Loucy (cell line): ENCODE results near the gene BIRC7.

Experiments used
- EZH2phosphoT487 ChIP-seq: fragments of 200-600 bp; IDR thresholded peaks from 2 replicates; pipeline ENCODE4 v1.6.1; 2018; ENCODE audit warnings: antibody characterized with exemption, mild to moderate bottlenecking, moderate library complexity, borderline replicate concordance
- TF ChIP-seq, protein P1 (sequence below): fragments of 200-600 bp; sonication (generic); conservative IDR thresholded peaks from 2 replicates; pipeline ENCODE4 v1.5.1; 2014; ENCODE audit warnings: mild to moderate bottlenecking, antibody characterized with exemption, low read length

- TF ChIP-seq, protein P1, sequence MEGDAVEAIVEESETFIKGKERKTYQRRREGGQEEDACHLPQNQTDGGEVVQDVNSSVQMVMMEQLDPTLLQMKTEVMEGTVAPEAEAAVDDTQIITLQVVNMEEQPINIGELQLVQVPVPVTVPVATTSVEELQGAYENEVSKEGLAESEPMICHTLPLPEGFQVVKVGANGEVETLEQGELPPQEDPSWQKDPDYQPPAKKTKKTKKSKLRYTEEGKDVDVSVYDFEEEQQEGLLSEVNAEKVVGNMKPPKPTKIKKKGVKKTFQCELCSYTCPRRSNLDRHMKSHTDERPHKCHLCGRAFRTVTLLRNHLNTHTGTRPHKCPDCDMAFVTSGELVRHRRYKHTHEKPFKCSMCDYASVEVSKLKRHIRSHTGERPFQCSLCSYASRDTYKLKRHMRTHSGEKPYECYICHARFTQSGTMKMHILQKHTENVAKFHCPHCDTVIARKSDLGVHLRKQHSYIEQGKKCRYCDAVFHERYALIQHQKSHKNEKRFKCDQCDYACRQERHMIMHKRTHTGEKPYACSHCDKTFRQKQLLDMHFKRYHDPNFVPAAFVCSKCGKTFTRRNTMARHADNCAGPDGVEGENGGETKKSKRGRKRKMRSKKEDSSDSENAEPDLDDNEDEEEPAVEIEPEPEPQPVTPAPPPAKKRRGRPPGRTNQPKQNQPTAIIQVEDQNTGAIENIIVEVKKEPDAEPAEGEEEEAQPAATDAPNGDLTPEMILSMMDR = no peak
- no peak for TF ChIP-seq EZH2phosphoT487
Observed at GRCh38 chr20:63247671-63248228, 12.0 kb downstream of the BIRC7 start.
